CD4-positive, alpha-beta T cell treated with Interleukin-17A for 4 hours (primary cell): Measurements from ENCODE around the gene ZNF678.
"Not testable (repeated sequence)": the region's sequence is repeated elsewhere in the genome, so short reads cannot be mapped to it uniquely, and the experiment has no call there.

Experiments
- DNase-seq: peaks from one replicate; pipeline ENCODE4 v3.0.0-alpha.2; 2020; ENCODE audit warnings: mixed read lengths

ZNF678 gene

GRCh38 chr1:227556288-227556687, 7.1 kb upstream of the ZNF678 start:
- no peak for DNase-seq

GRCh38 chr1:227557962-227558725, 5.2 kb upstream of the ZNF678 start:
- no peak for DNase-seq

GRCh38 chr1:227558732-227559262, 4.6 kb upstream of the ZNF678 start:
- no peak for DNase-seq

GRCh38 chr1:227559499-227559898, 3.9 kb upstream of the ZNF678 start:
- no peak for DNase-seq

GRCh38 chr1:227559926-227560325, 3.4 kb upstream of the ZNF678 start:
- no peak for DNase-seq

GRCh38 chr1:227560393-227561173, 2.8 kb upstream of the ZNF678 start:
- no peak for DNase-seq

GRCh38 chr1:227561241-227561907, 2.0 kb upstream of the ZNF678 start:
- no peak for DNase-seq

- DNase-seq = no peak
Measured at GRCh38 chr1:227562037-227562436, 1.3 kb upstream of the ZNF678 start.

- no peak for DNase-seq
Measured at GRCh38 chr1:227562933-227563323, 428 bp upstream of the ZNF678 start.

- DNase-seq = no peak
Measured at GRCh38 chr1:227567256-227567655, 3.9 kb downstream of the ZNF678 start.

- no peak for DNase-seq
Measured at GRCh38 chr1:227568593-227568992, 5.2 kb downstream of the ZNF678 start.

GRCh38 chr1:227572752-227573151, 9.4 kb downstream of the ZNF678 start:
- DNase-seq = no peak

- no peak for DNase-seq
Measured at GRCh38 chr1:227574926-227575325, 11.6 kb downstream of the ZNF678 start.

GRCh38 chr1:227576189-227576588, 12.8 kb downstream of the ZNF678 start:
- no peak for DNase-seq

GRCh38 chr1:227577500-227577899, 14.1 kb downstream of the ZNF678 start:
- no peak for DNase-seq

GRCh38 chr1:227583354-227583753, 20.0 kb downstream of the ZNF678 start:
- no peak for DNase-seq

- no peak for DNase-seq
Measured at GRCh38 chr1:227586733-227587132, 23.4 kb downstream of the ZNF678 start.

- DNase-seq = no peak
Measured at GRCh38 chr1:227587968-227588367, 24.6 kb downstream of the ZNF678 start.

- DNase-seq = not testable (repeated sequence)
Measured at GRCh38 chr1:227588769-227589168, 25.4 kb downstream of the ZNF678 start.

- not testable (repeated sequence) for DNase-seq
Measured at GRCh38 chr1:227589777-227590176, 26.4 kb downstream of the ZNF678 start.

GRCh38 chr1:227596222-227596621, 32.9 kb downstream of the ZNF678 start:
- not testable (repeated sequence) for DNase-seq

GRCh38 chr1:227603327-227603726, 40.0 kb downstream of the ZNF678 start:
- DNase-seq = no peak

GRCh38 chr1:227604446-227604845, 41.1 kb downstream of the ZNF678 start:
- no peak for DNase-seq
